ENCODE measurements around the gene POLN.
A peak's percentile ranks its signal among the peaks of the same experiment; 100 is the strongest.
"Not testable (repeated sequence)": the region's sequence is repeated elsewhere in the genome, so short reads cannot be mapped to it uniquely, and the experiment has no call there.

Gene POLN

DNA sequence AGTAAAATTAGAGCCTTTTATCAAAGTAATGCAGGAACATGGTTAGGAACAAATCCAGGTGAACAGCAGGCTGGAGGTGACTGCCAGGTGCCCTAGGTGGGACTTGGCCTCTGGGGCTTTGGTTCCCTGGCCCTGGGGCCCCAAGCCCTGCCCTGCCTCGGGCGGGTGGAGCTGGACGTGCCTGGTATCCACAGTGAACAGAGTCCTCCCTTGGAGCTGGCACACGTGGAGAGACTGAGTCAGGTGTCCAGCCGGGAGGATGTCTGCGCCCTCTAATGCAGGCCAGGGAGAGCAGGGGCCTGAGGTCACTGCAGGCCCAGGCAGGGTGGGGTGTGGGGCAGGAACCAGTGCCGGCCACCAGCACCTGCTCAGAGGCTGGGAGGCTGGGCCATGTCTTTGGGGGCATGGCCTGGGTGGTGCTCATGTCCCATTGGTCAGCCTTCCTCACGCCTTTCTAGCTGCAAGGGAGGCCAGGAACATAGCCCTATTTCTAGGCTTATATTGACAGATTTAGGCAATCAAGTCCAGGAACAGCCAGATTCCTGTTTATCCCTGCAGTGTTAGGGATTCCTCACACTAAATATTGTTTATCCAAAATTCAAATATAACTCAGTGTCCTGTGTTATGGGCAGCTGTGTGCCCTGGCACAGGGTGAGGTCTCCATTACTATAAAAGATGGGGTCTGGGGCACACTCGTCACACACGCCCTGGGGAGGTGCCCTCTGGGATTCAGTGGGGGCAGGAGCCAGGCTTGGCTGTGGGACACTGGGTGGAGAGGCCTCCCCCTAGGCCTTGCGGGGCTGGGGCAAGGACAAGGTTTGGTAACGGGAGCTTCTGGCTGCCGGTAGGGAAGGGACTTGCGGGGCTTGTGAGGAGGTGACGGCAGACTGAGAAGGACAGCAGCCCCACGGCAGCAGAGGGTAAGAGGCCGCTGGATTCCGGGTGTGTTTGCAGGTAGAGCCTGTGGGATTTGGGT, 197.1 kb downstream of the POLN start:
- DNase-seq (ENCODE audit: low read depth in 4 of 4, low spot score in 1 of 4) = no peak

DNA sequence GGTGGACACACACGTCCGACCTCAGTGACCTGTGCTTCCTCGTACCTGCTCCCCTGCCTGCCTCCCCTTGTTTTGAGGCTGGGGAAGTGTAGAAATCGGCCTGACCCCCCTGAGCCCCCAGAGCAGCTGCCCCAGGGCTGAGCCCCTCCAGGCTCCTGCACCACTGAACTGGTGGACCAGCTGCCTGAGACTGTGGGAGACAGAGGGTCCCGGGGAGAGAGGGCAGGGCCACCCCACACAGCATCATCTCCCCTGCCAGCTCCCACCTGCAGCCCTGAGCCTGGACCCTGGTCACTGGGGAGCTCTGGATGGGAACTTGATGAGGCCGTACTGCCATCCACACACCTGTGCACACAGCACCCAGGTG, 197.8 kb downstream of the POLN start:
- DNase-seq (ENCODE audit: low read depth in 4 of 4, low spot score in 1 of 4) = no peak

DNA sequence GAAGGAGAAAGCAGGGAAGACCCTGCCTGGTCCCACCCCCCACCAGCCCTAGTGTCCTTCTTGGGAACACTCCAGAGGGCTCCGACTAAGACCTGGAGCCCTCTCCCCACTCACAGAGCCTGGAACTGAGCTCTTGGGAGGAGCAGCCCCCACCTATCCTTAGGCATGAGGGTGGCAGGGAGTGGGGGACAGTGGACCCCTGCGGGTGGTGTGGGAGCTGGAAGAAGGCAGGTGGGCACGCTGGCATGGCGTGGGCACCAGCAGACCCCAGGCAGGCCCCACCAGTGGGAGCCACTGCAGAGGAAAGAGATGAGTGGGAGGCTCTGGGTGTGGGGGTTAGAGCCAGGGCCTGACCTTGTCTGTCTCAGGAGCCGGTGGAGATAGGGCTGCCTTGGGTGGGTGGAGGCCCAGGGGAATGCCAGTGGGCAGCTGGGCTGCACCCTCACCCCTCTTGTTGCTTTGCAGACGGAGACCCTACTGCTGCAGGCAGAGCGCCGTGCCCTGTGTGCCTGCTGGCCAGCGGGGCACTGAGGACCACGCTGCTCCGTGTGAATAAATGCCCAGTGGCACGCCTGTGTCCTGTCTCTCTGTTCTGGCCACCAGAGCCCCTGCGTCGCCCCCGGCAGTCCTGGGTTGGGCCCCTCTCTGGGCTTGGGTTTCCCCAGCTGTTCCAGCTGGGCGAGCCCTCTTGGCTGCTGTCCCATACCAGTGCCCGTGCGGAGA, 198.4 kb downstream of the POLN start:
- DNase-seq (ENCODE audit: low read depth in 4 of 4, low spot score in 1 of 4) = no peak

DNA sequence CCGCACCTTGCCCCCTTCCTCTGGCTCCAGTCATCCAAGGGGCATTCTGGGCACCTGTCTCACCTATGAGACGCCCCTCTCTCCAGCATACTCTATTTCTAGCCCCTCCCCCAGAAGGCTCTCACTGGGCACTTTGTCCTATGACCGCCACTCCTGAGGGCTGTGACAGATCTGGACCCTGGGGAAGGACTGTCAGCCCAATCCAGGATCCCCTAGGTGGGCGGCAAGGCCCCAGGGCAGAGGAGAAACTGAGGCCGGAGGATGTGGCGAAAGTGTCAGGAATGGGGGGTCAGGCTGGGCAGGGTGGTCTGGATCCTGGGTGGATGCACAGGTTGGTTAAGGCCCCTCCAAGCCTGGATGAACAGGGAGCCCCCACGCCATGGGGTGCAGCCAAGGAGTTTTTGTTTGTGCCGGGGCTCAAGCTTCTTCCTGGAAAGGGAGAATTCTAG, 198.9 kb downstream of the POLN start:
- DNase-seq (ENCODE audit: low read depth in 4 of 4, low spot score in 1 of 4) = no peak

DNA sequence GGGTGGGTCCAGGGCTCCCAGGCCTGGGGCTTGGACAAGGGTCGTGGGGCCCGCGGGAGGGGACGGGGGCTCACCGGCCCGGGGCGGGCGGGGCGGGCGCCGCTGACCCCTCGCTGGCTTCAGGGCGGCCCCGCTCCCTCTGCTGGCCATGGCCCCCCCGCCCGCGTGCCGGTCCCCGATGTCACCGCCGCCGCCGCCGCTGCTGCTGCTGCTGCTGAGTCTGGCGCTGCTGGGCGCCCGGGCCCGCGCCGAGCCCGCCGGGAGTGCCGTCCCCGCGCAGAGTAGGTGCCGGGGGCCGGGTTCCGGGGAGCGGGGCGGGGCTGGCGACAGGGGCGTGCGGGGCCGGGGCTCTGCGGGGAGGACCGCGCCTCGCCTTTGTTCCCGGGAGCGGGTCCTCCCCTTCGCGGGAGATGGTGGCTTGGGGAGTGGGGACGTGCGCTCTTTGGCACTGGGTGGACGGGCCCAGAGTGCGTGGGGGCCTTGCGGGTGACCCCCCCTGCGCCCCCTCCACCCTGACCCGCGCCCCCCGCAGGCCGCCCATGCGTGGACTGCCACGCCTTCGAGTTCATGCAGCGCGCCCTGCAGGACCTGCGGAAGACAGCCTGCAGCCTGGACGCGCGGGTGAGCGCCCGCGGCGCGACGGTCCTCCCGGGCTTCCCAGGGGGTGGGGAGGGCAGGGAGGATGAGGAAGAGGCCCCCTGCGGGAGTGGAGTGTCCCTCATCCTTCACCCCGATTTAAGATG, 199.5 kb downstream of the POLN start:
- peak in 1 of 4 experiments; percentile 23 for DNase-seq (ENCODE audit: low read depth in 4 of 4, low spot score in 1 of 4)

DNA sequence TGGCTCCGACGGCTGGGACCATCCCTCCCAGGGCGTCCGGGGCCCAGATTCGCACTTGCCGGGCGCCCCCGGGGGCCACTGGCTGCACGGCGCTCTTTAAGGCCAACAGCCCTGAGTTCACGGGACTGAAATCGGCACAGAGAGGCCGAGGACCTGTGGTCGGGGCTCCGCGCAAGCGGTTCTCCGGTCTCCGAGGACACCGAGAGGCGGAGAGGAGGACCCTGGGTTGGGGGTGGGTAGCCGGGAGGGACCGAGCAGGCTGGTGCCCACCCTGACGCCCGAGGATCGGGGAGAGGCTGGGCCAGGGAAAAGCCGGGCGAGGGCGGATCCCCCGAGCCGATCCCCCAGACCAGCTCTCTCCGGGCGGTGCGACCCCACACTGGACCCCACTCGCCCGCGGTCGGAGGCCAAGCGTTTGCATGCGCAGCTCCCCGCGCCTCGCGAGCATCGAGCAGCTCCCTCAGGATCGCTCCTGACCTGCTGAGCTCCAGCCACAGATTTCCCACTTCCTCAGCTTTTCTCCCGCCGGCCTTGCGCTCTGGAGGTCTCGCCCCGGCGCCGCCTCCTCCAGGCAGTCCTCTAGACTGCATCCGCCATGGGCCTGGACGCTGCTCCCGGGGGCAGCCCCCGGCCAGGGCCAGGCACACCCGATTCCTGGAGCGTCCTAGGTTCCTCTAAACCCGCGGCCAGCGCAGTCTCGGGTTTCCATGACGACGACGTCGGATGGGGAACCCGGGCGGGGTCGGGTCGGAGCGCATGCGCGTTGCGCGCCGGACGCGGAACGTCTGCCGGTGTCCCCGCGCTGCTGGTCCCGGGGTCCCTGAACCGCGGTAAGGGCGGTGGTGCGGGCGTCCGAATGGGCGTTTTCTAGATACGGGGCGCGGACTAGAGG, 200.4 kb downstream of the POLN start:
- peak; percentile 79 to 86 (median 83) for DNase-seq (ENCODE audit: low read depth in 4 of 4, low spot score in 1 of 4)

DNA sequence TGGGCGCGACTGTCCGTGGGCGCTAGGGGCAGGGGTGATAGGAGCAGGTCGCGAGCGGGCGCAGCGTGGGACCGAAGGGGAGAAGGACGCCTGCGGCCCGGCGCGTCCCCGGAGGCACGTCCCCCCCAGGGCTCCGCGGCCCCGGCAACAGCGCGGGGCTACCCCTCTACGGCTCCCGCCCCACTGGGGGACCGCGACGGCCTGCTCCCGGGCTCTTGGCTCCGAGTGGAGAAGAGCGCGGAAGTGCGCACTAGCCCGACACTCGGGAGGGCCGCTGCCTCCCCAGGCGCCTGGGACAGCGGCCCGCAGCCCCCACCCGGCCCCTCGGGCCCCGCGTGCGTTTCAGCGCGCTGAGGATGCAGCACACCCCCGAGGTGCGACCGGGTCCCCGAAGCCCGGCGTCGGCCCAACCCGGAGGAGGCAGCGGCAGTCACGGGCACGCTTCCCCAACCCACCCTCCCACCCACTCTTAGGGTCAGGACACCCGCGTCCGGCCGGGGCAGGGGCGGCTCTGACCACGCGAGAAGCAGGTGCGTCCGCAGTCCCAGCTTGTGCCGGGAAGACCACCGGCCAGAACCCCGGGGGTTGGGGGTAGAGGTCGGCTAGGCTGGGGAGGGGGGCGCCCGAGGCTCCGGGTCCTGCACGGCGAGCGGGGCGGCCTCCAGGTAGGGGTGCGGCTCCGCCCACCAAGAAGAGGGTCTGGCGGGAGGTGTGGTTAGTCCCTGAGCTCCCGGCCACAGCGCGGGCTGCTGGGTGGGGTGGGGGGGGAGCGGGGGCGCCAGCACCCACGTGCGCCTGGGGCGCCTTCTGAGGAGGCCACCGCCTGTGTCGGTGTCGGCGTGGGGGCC, 201.3 kb downstream of the POLN start:
- no peak for DNase-seq (ENCODE audit: low read depth in 4 of 4, low spot score in 1 of 4)

DNA sequence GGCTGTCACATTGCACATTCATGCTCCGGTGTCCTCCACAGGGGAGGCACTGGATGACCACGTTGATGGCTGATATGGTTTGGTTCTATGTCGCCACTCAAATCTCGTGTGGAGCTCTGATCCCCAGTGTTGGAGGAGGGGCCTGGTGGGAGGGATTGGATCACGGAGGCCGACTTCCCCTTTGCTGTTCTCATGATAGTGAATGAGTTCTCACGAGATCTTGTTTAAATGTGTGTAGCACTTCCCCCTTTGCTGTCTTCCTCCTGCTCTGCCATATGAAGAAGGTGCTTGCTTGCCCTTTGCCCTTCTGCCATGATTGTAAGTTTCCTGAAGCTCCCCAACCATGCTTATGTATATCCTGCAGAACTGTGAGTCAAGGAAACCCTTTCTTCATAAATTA, 205.1 kb downstream of the POLN start:
- no peak for DNase-seq (ENCODE audit: low read depth in 4 of 4, low spot score in 1 of 4)

DNA sequence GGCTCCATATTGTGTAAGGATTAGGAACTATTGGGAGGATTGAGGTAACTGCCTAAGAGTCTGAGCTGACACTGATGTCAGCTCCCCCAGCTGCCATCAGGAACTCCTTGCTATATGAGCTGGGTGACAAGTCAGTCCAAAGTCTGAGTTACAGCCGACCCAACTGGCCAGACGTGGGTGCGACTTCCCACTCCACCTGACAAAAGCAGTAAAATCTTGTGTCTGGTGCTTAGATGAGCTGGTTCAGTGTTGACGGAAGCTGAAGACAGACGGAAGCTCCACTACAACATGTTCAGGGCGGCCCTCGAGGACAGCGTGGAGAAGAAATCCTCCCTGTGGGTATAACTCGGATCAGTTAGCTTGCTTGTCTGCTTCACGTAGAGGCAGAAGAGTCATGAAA, 205.6 kb downstream of the POLN start:
- DNase-seq (ENCODE audit: low read depth in 4 of 4, low spot score in 1 of 4) = no peak

DNA sequence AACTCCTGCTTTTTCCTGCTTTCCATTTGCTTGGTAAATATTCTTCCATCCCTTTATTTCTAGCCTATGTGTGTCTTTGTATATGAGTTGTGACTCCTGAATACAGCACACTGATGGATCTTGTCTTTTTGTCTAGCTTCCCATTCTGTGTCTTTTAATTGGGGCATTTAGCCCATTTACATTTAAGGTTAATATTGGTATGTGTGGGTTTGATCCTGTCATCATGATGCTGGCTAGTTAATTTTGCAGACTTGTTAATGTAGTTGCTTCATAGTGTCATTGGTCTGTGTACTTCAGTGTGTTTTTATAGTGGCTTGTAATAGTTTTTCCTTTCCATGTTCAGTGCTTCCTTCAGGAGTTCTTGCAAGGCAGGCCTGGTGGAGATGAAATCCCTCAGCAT, 210.8 kb downstream of the POLN start:
- DNase-seq (ENCODE audit: low read depth in 4 of 4, low spot score in 1 of 4) = not testable (repeated sequence)

DNA sequence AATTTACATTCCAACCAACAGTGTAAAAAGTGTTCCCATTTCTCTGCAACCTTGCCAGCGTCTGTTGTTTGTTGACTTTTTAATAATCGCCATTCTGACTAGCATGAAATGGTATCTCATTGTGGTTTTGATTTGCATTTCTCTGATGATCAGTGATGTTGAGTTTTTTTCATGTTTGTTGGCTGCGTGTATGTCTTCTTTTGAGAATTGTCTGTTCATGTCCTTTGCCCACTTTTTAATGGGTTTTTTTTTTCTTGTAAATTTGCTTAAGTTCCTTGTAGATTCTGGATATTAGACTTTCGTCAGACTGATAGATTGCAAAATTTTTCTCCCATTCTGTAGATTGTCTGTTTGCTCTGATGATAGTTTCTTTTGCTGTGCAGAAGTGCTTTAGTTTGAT, 214.8 kb downstream of the POLN start:
- not testable (repeated sequence) for DNase-seq (ENCODE audit: low read depth in 4 of 4, low spot score in 1 of 4)

DNA sequence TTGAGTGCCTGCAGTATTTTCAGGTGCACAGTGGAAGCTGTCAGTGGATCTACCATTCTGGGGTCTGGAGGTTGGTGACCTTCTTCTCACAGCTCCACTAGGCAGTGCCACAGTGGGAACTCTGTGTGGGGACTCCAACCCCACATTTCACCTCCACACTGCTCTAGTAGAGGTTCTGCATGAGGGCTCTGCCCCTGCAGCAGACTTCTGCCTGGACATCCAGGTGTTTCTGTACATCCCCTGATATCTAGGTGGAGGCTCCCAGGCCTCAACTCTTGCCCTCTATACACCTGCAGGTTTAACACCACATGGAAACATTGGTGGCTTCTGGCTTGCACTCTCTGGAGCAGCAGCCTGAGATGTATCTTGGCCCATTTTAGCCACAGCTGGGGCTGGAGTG, 216.1 kb downstream of the POLN start:
- no peak for DNase-seq (ENCODE audit: low read depth in 4 of 4, low spot score in 1 of 4)

DNA sequence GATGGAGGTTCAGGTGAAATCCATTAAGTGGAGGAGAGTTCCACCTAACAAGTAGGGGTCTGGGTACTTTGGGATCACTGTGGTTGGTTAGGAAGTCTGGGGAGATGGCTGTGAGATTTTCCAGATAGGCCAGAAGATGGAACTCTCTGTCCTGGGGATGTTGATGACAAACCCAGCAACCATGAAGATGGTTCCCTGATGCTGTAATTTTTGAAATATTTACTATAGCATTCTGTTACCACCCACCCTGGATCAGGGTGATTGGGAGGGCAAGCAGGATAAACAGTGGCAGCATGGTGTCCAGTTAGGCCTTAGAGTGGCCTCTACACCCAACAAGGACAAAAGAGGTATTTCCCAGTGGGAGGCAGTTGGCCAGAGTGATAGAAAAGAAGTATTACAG, 217.2 kb downstream of the POLN start:
- DNase-seq (ENCODE audit: low read depth in 4 of 4, low spot score in 1 of 4) = no peak

Data from stimulated activated CD4-positive, alpha-beta T cell treated with anti-CD3 and anti-CD28 coated beads, Interleukin-1b, Interleukin-23, amount 100 ng/mL, for 24 hours (primary cell).